Lower lobe of right lung (tissue), 2 donors: ENCODE measurements around the gene MLN. TPM values are rescaled to one million over a fixed set of nuclear protein-coding genes. Genes with fewer than 3 reads are reported as not detected.

Source experiments
- ATAC-seq, 2 donors: fragments of 200-7000 bp; cut with Tn5 transposase; one replicate each; pipeline ENCODE4 v1.9.1; 2020 to 2022; ENCODE audit warnings: mild to moderate bottlenecking in 2 of 2, moderate library complexity in 2 of 2
- DNase-seq: peaks from one replicate; pipeline ENCODE4 v3.0.0-alpha.2; 2020
- H3K27ac ChIP-seq: fragments of 200-600 bp; one replicate; pipeline ENCODE4 v1.8.0; 2022
- H3K27me3 ChIP-seq: fragments of 200-600 bp; one replicate; pipeline ENCODE4 v1.8.0; 2022; ENCODE audit warnings: low read depth
- H3K36me3 ChIP-seq: fragments of 200-600 bp; one replicate; pipeline ENCODE4 v1.8.0; 2022; ENCODE audit warnings: mild to moderate bottlenecking
- H3K4me1 ChIP-seq: fragments of 200-600 bp; one replicate; pipeline ENCODE4 v1.8.0; 2022
- H3K4me3 ChIP-seq: fragments of 200-600 bp; one replicate; pipeline ENCODE4 v1.8.0; 2022; ENCODE audit warnings: mild to moderate bottlenecking
- H3K9me3 ChIP-seq: fragments of 200-600 bp; one replicate; pipeline ENCODE4 v1.8.0; 2022
- intact Hi-C: fragments of 100-400 bp; cut with DNase I; formaldehyde crosslinking; loops from one replicate; pipeline ENCODE4 v1.11.0; 2022
- total RNA-seq: library from RNA; stranded (reverse); fragmentation: NEBNext Ultra II Directional; extraction: Animal tissue kit (Norgen Biotek cat#: 25700); gene quantifications from one replicate; pipeline ENCODE4 v1.2.1, GENCODE V29; 2021
- TF ChIP-seq, protein P1 (sequence below): fragments of 200-600 bp; IDR thresholded peaks from one replicate; pipeline ENCODE4 v1.8.0; 2022; ENCODE audit warnings: antibody characterized with exemption, mild to moderate bottlenecking
- donor health status: DM: no; HTN: yes; CAD: no; lungs with severe emphysema.

MLN gene
- total RNA-seq, 1 donor from 2014 or later = not detected

DNA sequence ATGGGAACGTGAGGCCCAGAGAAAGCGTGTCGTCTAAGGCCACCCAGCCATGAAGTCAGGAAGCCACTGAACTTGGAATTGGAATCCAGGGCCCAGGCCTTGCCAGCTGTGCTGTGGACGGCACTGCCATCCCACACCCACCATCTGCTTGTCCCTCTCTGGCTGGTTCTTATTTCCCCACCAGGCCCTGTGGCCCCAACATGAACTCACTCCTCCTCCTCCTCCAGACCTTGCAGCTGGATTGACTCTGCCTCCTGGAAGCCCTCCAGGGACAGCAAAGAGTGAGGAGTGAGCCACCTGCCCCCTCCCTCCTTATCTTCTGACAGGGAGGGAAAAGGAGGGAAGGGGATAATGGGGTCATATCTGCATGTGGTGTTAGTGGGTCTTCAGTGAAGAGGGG, 41.1 kb downstream of the MLN start:
- H3K36me3 ChIP-seq = no peaks in the 10 kb centered on the region
- H3K27ac ChIP-seq = no peak overlapping the region
- no peak for ATAC-seq
- H3K4me1 ChIP-seq = peaks cover 6% of the 10 kb centered on the region
- intact Hi-C loops = no loop called here
- DNase-seq = no peak
- H3K4me3 ChIP-seq = no peak overlapping the region
- TF ChIP-seq, protein P1, sequence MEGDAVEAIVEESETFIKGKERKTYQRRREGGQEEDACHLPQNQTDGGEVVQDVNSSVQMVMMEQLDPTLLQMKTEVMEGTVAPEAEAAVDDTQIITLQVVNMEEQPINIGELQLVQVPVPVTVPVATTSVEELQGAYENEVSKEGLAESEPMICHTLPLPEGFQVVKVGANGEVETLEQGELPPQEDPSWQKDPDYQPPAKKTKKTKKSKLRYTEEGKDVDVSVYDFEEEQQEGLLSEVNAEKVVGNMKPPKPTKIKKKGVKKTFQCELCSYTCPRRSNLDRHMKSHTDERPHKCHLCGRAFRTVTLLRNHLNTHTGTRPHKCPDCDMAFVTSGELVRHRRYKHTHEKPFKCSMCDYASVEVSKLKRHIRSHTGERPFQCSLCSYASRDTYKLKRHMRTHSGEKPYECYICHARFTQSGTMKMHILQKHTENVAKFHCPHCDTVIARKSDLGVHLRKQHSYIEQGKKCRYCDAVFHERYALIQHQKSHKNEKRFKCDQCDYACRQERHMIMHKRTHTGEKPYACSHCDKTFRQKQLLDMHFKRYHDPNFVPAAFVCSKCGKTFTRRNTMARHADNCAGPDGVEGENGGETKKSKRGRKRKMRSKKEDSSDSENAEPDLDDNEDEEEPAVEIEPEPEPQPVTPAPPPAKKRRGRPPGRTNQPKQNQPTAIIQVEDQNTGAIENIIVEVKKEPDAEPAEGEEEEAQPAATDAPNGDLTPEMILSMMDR = no peak
- no peaks in the 10 kb centered on the region for H3K27me3 ChIP-seq
- no peaks in the 10 kb centered on the region for H3K9me3 ChIP-seq

DNA sequence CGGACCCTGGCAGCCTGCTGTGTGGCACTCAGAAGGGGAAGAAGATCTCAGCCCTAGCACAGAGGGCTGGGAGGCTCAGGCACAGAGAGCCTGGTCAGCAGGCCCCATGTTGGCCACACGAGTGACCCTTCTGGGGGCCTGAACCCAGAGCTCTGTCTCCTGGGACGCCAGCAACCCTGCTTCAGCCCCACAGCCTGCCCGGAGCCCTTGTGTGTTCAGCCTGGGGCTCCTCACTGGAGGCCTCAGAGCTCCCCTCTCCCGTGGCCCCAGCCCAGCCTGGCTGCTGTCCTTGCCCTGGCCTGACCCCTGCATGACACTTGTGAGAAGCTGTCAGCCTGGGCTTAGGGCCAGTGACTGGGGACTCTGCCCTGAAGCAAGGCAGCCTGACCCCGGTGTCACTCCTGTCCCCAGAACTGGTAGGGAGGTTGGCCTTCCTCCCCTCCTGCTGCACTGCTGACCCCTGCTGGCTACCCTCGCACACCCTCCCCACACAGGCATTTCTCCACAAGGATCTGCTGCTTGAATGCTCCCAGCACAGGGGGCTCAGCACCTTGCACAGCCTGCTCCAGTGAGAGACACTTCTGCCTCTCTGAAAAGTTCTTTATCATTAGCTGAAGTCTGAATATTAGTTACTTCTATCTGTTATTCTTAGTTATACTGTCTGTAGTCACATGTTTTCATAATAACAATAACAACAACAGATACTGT, 41.7 kb downstream of the MLN start:
- H3K4me1 ChIP-seq = peaks cover 6% of the 10 kb centered on the region
- no peaks in the 10 kb centered on the region for H3K36me3 ChIP-seq
- TF ChIP-seq, protein P1 = peak; percentile 59
- H3K27me3 ChIP-seq = no peaks in the 10 kb centered on the region
- H3K4me3 ChIP-seq = no peak overlapping the region
- no peaks in the 10 kb centered on the region for H3K9me3 ChIP-seq
- peak overlapping the region; percentile 41 for H3K27ac ChIP-seq
- peak; percentile 76 to 85 for ATAC-seq
- intact Hi-C loops = no loop called here
- peak; percentile 63 for DNase-seq

DNA sequence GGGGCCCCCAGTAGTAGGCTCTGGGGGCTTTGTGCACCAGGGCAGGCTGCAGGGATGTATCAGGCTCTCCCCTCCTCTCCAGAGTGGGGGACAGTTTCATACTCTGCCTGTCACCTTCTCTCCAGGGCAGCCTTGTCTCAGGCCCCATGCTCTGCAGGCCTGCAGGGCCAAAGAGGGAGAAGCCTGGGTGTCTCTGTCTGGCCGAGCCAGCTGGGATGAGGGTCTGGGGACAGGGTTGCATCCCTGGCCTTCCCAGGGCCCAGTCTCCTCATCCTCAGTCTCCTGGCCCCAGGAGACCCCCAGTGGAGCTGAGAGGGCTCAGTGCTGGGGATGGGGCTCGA, 42.3 kb downstream of the MLN start:
- Histone ChIP-seq H3K36me3 (no peaks in the 10 kb centered on the region), H3K4me3 (no peak overlapping the region), H3K27ac (peak overlapping the region; percentile 41), H3K27me3 (no peaks in the 10 kb centered on the region), H3K4me1 (peaks cover 6% of the 10 kb centered on the region), H3K9me3 (no peaks in the 10 kb centered on the region)
- intact Hi-C loops = no loop called here
- ATAC-seq = no peak
- DNase-seq = no peak
- TF ChIP-seq, protein P1 = no peak

DNA sequence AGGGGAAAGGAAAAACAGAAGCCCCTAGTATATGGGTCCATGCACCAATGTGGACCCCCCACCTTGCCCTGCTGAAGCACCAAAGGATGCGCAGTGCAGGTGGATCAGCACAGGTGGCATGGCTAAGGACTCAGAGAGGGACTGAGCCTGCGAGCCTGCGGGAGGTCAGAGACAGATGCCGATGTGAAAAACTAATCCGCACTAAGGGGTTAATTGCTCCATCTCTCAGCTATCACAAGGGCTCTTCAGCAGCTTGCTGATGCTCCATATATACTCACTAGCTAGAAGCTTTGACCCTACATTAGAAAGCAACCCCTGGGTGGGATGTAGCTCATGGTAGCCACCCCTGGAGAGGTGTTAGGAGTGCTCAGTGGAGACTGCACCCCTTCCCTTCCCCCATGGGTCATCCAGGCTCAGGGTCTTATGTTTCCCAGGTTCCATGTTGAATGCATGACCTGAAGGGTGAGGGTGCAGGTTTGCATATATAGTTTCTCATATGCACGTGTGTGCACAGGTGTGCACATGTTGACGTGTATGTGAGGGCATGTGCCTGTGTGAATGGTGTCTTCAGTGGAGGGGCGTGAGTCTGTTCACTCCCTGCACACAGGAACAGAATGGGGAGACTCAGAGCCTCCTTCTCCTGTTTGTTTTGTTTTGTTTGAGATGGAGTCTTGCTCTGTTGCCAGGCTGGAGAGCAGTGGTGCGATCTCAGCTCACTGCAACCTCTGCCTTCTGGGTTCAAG, 43.7 kb downstream of the MLN start:
- H3K9me3 ChIP-seq = no peaks in the 10 kb centered on the region
- TF ChIP-seq, protein P1 = no peak
- ATAC-seq = no peak
- no peaks in the 10 kb centered on the region for H3K27me3 ChIP-seq
- H3K4me1 ChIP-seq = peaks cover 6% of the 10 kb centered on the region
- no peak overlapping the region for H3K27ac ChIP-seq
- H3K4me3 ChIP-seq = no peak overlapping the region
- intact Hi-C loops = no loop called here
- H3K36me3 ChIP-seq = no peaks in the 10 kb centered on the region
- DNase-seq = no peak

DNA sequence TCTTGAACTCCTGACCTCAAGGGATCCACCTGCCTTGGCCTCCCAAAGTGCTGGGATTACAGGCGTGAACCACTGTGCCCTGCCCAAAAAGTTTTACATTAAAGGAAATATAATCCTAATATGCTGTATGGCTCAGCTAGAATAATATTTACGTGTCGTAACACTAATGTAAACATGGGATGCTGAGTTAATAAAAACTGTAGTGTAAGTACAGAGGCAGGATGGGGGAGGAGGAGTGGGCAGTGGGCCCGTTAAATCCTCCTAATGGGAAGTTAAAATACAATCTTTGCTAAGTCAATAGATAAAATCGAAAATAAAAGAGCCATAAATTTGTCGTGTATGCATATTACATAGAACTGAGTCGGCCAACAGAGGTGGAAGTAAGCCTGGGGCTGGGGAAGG, 45.0 kb downstream of the MLN start:
- DNase-seq (no peak), ATAC-seq (no peak)
- Histone ChIP-seq H3K36me3 (no peaks in the 10 kb centered on the region), H3K27me3 (no peaks in the 10 kb centered on the region), H3K4me1 (peaks cover 6% of the 10 kb centered on the region), H3K4me3 (no peak overlapping the region), H3K9me3 (no peaks in the 10 kb centered on the region), H3K27ac (no peak overlapping the region)
- intact Hi-C loops = no loop called here
- TF ChIP-seq, protein P1 = no peak
